HepG2 (cell line): ENCODE data around the gene STMN3. TPM values are rescaled to one million over a fixed set of nuclear protein-coding genes. Genes with fewer than 3 reads are reported as not detected.

ENCODE experiments used
- AFF4 ChIP-seq: sonication (generic); formaldehyde crosslinking; IDR thresholded peaks from 2 replicates; pipeline ENCODE4 v1.4.0; 2020; ENCODE audit warnings: missing genetic modification reagents
- CREB1 ChIP-seq, 2 experiments: fragments of 450-650 bp in 1 of 2; IDR thresholded peaks; 2 replicates each; pipeline ENCODE4 v1.6.1; 2016 to 2017; ENCODE audit warnings: control low read depth in 1 of 2, mild to moderate bottlenecking in 1 of 2, missing compliant biosample characterization in 1 of 2, missing genetic modification characterization in 1 of 2
- EEA1 ChIP-seq: sonication (generic); formaldehyde crosslinking; IDR thresholded peaks from 2 replicates; pipeline ENCODE4 v1.5.1; 2020; ENCODE audit warnings: mild to moderate bottlenecking, missing genetic modification reagents, borderline replicate concordance
- HMG20B ChIP-seq: conservative IDR thresholded peaks from 2 replicates; pipeline ENCODE4 v1.6.1; 2016; ENCODE audit warnings: missing genetic modification reagents, missing compliant biosample characterization
- JUND ChIP-seq: sonication (generic); formaldehyde crosslinking; IDR thresholded peaks from 2 replicates; pipeline ENCODE4 v1.8.0; 2022; ENCODE audit warnings: mild to moderate bottlenecking, missing genetic modification reagents
- KDM5A ChIP-seq: fragments of 200-600 bp; sonication (generic); IDR thresholded peaks from 2 replicates; pipeline ENCODE4 v1.7.0; 2018; ENCODE audit warnings: antibody characterized with exemption, mild to moderate bottlenecking, low read length, borderline replicate concordance
- MIER2 ChIP-seq: IDR thresholded peaks from 2 replicates; pipeline ENCODE4 v1.6.1; 2016; ENCODE audit warnings: missing biosample characterization, missing genetic modification reagents
- MTF1 ChIP-seq: sonication (generic); formaldehyde crosslinking; IDR thresholded peaks from 2 replicates; pipeline ENCODE4 v1.5.0; 2020; ENCODE audit warnings: missing genetic modification reagents
- RBFOX2 ChIP-seq: fragments of 200-400 bp; formaldehyde crosslinking; IDR thresholded peaks from 2 replicates; pipeline ENCODE4 v1.6.1; 2017; ENCODE audit warnings: low read depth, mild to moderate bottlenecking, low read length
- RFX3 ChIP-seq: IDR thresholded peaks from 2 replicates; pipeline ENCODE4 v1.6.1; 2016; ENCODE audit warnings: missing biosample characterization, missing genetic modification reagents
- SKI ChIP-seq: fragments of 450-650 bp; IDR thresholded peaks from one replicate; pipeline ENCODE4 v1.6.1; 2018; ENCODE audit warnings: mild to moderate bottlenecking; ENCODE audit not compliant: partially characterized antibody
- TARDBP ChIP-seq: sonication (generic); formaldehyde crosslinking; IDR thresholded peaks from 2 replicates; pipeline ENCODE4 v1.8.0; 2022; ENCODE audit warnings: mild to moderate bottlenecking, missing genetic modification reagents
- ZNF335 ChIP-seq: sonication (generic); formaldehyde crosslinking; IDR thresholded peaks from 2 replicates; pipeline ENCODE4 v1.4.0; 2020; ENCODE audit warnings: missing genetic modification reagents
- ZNF33A ChIP-seq: sonication (generic); formaldehyde crosslinking; IDR thresholded peaks from 2 replicates; pipeline ENCODE4 v1.5.1; 2020; ENCODE audit warnings: missing genetic modification reagents, mild to moderate bottlenecking, moderate library complexity, borderline replicate concordance
- ZNF431 ChIP-seq: sonication (generic); formaldehyde crosslinking; IDR thresholded peaks from 2 replicates; pipeline ENCODE4 v1.9.0; 2022; ENCODE audit warnings: missing genetic modification reagents, low read depth, mild to moderate bottlenecking, borderline replicate concordance
- ZNF782 ChIP-seq: sonication (generic); formaldehyde crosslinking; IDR thresholded peaks from 2 replicates; pipeline ENCODE4 v1.4.0; 2020; ENCODE audit warnings: missing genetic modification reagents, mild to moderate bottlenecking, borderline replicate concordance
- polyA plus RNA-seq, 8 experiments: library from polyadenylated mRNA; depleted of rRNA in 3 of 8; stranded (reverse) in 7 of 8; unstranded in 1 of 8; fragments of >200 nt; fragmentation: Illumina TruSeq in 4 of 8; extraction: Trizol in 4 of 8; gene quantifications; 2 replicates each; pipeline versions ENCODE4 v1.2.1 to v1.2.3, GENCODE V29; 2011 to 2016; ENCODE audit warnings: low read depth in 4 of 8, missing spikeins in 1 of 8, mixed read lengths in 1 of 8; ENCODE audit not compliant: insufficient read depth in 1 of 8
- total RNA-seq, 5 experiments: library from RNA; depleted of rRNA; stranded (reverse); fragments of >200 nt; fragmentation: Illumina TruSeq; extraction: Trizol; gene quantifications; 2 replicates each; pipeline ENCODE4 v1.2.3, GENCODE V29; 2016; ENCODE audit warnings: low read depth in 1 of 5
- TF ChIP-seq, protein P1 (sequence below): sonication (generic); formaldehyde crosslinking; IDR thresholded peaks from 2 replicates; pipeline ENCODE4 v1.4.0; 2020; ENCODE audit warnings: missing genetic modification reagents, mild to moderate bottlenecking, borderline replicate concordance
- TF ChIP-seq, protein P2 (sequence below): sonication (generic); formaldehyde crosslinking; IDR thresholded peaks from 2 replicates; pipeline ENCODE4 v1.4.0; 2020; ENCODE audit warnings: missing genetic modification reagents
- TF ChIP-seq, protein P3 (sequence below): sonication (generic); formaldehyde crosslinking; IDR thresholded peaks from 2 replicates; pipeline ENCODE4 v1.4.0; 2020; ENCODE audit warnings: missing genetic modification reagents
- TF ChIP-seq, protein P4 (sequence below): sonication (generic); formaldehyde crosslinking; conservative IDR thresholded peaks from 2 replicates; pipeline ENCODE4 v1.8.0; 2022; ENCODE audit warnings: low read depth, missing genetic modification reagents

Gene STMN3
- total and polyA plus RNA-seq, 2 of the 13 experiments (the other 11 are each of a cell fraction or from before 2014, with no cell fraction given) = 21.0 to 48.3 TPM

- no peak; the same call in 1 of the 2 replicates for TF ChIP-seq AFF4
- peak; percentile 100 for TF ChIP-seq KDM5A
- TF ChIP-seq, protein P1, sequence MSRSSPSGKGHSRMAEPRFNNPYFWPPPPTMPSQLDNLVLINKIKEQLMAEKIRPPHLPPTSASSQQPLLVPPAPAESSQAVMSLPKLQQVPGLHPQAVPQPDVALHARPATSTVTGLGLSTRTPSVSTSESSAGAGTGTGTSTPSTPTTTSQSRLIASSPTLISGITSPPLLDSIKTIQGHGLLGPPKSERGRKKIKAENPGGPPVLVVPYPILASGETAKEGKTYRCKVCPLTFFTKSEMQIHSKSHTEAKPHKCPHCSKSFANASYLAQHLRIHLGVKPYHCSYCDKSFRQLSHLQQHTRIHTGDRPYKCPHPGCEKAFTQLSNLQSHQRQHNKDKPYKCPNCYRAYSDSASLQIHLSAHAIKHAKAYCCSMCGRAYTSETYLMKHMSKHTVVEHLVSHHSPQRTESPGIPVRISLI (CRISPR knock-in tag) = no peak
- TF ChIP-seq EEA1 (CRISPR knock-in tag) = peak; percentile 94
- peak; percentile 70; the same call in 1 of the 2 replicates for TF ChIP-seq JUND (CRISPR knock-in tag)
- peak; percentile 92 for TF ChIP-seq MTF1 (CRISPR knock-in tag)
- peak; percentile 62 for TF ChIP-seq CREB1 (IDR thresholded peaks at IDR 0.05)
- no peak for TF ChIP-seq CREB1 (CRISPR knock-in tag; IDR thresholded peaks at IDR 0.05)
- TF ChIP-seq, protein P2, sequence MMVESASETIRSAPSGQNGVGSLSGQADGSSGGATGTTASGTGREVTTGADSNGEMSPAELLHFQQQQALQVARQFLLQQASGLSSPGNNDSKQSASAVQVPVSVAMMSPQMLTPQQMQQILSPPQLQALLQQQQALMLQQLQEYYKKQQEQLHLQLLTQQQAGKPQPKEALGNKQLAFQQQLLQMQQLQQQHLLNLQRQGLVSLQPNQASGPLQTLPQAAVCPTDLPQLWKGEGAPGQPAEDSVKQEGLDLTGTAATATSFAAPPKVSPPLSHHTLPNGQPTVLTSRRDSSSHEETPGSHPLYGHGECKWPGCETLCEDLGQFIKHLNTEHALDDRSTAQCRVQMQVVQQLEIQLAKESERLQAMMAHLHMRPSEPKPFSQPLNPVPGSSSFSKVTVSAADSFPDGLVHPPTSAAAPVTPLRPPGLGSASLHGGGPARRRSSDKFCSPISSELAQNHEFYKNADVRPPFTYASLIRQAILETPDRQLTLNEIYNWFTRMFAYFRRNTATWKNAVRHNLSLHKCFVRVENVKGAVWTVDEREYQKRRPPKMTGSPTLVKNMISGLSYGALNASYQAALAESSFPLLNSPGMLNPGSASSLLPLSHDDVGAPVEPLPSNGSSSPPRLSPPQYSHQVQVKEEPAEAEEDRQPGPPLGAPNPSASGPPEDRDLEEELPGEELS (CRISPR knock-in tag) = peak; percentile 87
- peak; percentile 97; the same call in 1 of the 2 replicates for TF ChIP-seq ZNF33A (CRISPR knock-in tag)
- peak; percentile 94 for TF ChIP-seq ZNF335 (CRISPR knock-in tag)
- TF ChIP-seq, protein P3, sequence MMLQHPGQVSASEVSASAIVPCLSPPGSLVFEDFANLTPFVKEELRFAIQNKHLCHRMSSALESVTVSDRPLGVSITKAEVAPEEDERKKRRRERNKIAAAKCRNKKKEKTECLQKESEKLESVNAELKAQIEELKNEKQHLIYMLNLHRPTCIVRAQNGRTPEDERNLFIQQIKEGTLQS = peak; percentile 75; the same call in 1 of the 2 replicates
- peak; percentile 87 for TF ChIP-seq MIER2 (CRISPR knock-in tag)
- peak; percentile 98 for TF ChIP-seq ZNF431 (CRISPR knock-in tag)
- peak; percentile 42; the same call in 1 of the 2 replicates for TF ChIP-seq RFX3 (CRISPR knock-in tag)
- peak; percentile 94 for TF ChIP-seq RBFOX2
- peak; percentile 98 for TF ChIP-seq TARDBP (CRISPR knock-in tag)
- TF ChIP-seq ZNF782 (CRISPR knock-in tag) = peak; percentile 66; the same call in 1 of the 2 replicates
- TF ChIP-seq HMG20B = no peak
- no peak for TF ChIP-seq SKI
- TF ChIP-seq, protein P4, sequence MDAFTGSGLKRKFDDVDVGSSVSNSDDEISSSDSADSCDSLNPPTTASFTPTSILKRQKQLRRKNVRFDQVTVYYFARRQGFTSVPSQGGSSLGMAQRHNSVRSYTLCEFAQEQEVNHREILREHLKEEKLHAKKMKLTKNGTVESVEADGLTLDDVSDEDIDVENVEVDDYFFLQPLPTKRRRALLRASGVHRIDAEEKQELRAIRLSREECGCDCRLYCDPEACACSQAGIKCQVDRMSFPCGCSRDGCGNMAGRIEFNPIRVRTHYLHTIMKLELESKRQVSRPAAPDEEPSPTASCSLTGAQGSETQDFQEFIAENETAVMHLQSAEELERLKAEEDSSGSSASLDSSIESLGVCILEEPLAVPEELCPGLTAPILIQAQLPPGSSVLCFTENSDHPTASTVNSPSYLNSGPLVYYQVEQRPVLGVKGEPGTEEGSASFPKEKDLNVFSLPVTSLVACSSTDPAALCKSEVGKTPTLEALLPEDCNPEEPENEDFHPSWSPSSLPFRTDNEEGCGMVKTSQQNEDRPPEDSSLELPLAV (CRISPR knock-in tag) = no peak
Observed at GRCh38 chr20:63657937-63658748, 4.9 kb upstream of the STMN3 start, which contains the start of gene RTEL1 (continued).
